ES-I3 (cell line): ENCODE measurements around the gene ADAM17.

ENCODE experiments used
- H3K36me3 ChIP-seq: 2 replicates; pipeline ENCODE4 v1.6.1; 2013; ENCODE audit warnings: mild to moderate bottlenecking, low read length, control low read depth, moderate library complexity; ENCODE audit not compliant: insufficient read depth
- H3K4me1 ChIP-seq: 2 replicates; pipeline ENCODE4 v1.6.1; 2013; ENCODE audit warnings: mild to moderate bottlenecking, control low read depth, low read length; ENCODE audit not compliant: insufficient read depth
- H3K9ac ChIP-seq: 2 replicates; pipeline ENCODE4 v1.6.1; 2013; ENCODE audit warnings: low read depth, mild to moderate bottlenecking, low read length, moderate library complexity
- H3K9me3 ChIP-seq: 2 replicates; pipeline ENCODE4 v1.6.1; 2013; ENCODE audit warnings: mild to moderate bottlenecking, low read length, moderate library complexity; ENCODE audit not compliant: control insufficient read depth, insufficient read depth

The ADAM17 gene

DNA sequence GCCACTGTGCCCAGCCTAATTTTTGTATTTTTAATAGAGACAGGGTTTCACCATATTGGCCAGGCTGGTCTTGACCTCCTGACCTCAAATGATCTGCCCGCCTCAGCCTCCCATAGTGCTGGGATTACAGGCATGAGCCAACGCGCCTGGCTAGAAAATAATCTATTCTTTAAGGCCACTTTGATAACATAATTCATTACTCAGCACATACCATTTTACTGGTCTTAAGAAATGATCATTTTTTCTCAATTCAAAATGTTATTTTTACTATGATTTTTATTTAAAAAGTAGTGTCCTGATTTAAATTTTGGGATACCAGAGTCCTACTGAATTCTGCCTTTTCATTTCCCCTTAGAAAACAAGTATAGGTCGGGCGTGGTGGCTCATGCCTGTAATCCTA lies 27.0 kb upstream of the ADAM17 start:
- peaks cover 9% of the 10 kb centered on the region for H3K36me3 ChIP-seq
- H3K4me1 ChIP-seq = no peaks in the 10 kb centered on the region
- H3K9ac ChIP-seq = no peak overlapping the region
- H3K9me3 ChIP-seq = no peaks in the 10 kb centered on the region

GRCh38 chr2:9578467-9579235 lies 23.0 kb upstream of the ADAM17 start:
- Histone ChIP-seq H3K36me3 (no peaks in the 10 kb centered on the region), H3K4me1 (peaks cover 6% of the 10 kb centered on the region; the same call in 1 of the 2 replicates), H3K9me3 (no peaks in the 10 kb centered on the region), H3K9ac (no peak overlapping the region)

GRCh38 chr2:9574331-9574730 lies 18.7 kb upstream of the ADAM17 start:
- no peak overlapping the region for H3K9ac ChIP-seq
- H3K9me3 ChIP-seq = no peaks in the 10 kb centered on the region
- H3K36me3 ChIP-seq = no peaks in the 10 kb centered on the region
- peaks cover 11% of the 10 kb centered on the region; the same call in 1 of the 2 replicates for H3K4me1 ChIP-seq

- H3K4me1 ChIP-seq = peaks cover 11% of the 10 kb centered on the region; the same call in 1 of the 2 replicates
- no peak overlapping the region for H3K9ac ChIP-seq
- H3K36me3 ChIP-seq = no peaks in the 10 kb centered on the region
- H3K9me3 ChIP-seq = no peaks in the 10 kb centered on the region
These were observed 18.2 kb upstream of the ADAM17 start for GRCh38 chr2:9573840-9574239.

- H3K9me3 ChIP-seq = no peaks in the 10 kb centered on the region
- peaks cover 11% of the 10 kb centered on the region; the same call in 1 of the 2 replicates for H3K4me1 ChIP-seq
- no peak overlapping the region for H3K9ac ChIP-seq
- H3K36me3 ChIP-seq = no peaks in the 10 kb centered on the region
These were observed 17.5 kb upstream of the ADAM17 start for GRCh38 chr2:9573013-9573720.

DNA sequence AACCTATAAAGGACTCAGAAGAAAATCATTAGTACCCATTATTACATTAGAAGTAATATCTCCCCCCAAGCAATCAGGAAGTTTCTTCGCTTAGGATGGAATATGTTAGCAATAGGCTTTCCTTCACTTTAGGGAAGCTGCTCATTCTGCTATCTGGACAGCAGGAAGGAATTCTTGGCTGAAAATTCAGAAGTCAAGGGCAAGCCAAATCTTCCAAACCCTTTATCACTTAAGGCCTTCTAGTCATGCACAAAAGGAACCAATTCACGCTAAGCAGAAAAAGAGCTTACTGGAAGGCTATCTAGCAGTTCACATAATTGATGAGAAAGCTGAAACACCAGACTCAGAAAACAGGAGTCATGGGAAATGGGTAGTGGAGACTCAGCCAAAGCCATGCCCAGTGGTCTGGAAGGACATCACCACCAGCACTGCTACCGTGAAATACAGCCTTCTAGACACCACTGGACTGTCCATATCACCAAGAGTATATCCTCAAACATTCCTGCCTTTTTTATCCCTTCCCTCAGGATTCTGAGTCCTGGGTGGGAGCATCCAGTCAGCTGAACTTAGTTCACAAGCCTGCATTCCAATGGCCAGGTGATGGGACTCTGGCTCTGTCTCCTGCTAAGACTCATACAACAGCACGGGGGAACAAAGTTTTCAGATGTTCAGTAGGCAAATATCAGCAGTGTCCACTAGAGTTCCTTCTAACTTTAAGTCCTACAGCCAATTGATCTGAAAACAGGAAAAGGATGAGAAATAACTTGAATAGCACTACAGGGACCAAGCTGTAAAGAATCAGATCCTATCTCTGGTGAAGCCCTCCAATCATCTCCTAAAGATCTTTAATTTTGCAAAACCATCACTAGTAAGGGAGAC lies 14.8 kb upstream of the ADAM17 start:
- Histone ChIP-seq H3K9ac (no peak overlapping the region), H3K9me3 (no peaks in the 10 kb centered on the region), H3K36me3 (no peaks in the 10 kb centered on the region), H3K4me1 (peaks cover 11% of the 10 kb centered on the region; the same call in 1 of the 2 replicates)

- Histone ChIP-seq H3K36me3 (no peaks in the 10 kb centered on the region), H3K9ac (no peak overlapping the region), H3K4me1 (peaks cover 3% of the 10 kb centered on the region; the same call in 1 of the 2 replicates), H3K9me3 (no peaks in the 10 kb centered on the region)
These were observed 10.0 kb upstream of the ADAM17 start for GRCh38 chr2:9565436-9566153.

DNA sequence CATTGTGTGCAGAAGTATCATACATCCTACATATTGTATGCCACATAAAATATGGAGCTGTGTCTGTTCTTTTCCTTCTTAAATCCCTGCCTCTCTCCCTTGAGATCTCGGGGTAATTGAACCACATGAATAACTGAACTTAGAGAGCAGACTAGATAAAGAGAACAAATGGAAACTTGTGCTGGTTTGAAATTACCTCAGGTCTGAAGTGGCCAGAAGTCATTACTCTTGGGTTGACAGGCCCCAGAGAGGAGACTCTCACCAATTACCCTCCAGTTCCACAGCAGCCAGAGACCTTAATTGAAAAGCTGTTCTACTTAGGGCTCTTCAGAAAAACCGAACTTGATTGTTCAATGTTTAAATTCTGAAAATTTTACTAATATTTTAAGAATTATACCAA lies 5.0 kb upstream of the ADAM17 start:
- Histone ChIP-seq H3K9me3 (no peaks in the 10 kb centered on the region), H3K4me1 (peaks cover 8% of the 10 kb centered on the region; the same call in 1 of the 2 replicates), H3K9ac (no peak overlapping the region), H3K36me3 (no peaks in the 10 kb centered on the region)

GRCh38 chr2:9558948-9559381 lies 3.3 kb upstream of the ADAM17 start:
- Histone ChIP-seq H3K36me3 (no peaks in the 10 kb centered on the region), H3K9me3 (no peaks in the 10 kb centered on the region), H3K9ac (no peak overlapping the region), H3K4me1 (peaks cover 9% of the 10 kb centered on the region; the same call in 1 of the 2 replicates)

GRCh38 chr2:9556121-9556743 lies 602 bp upstream of the ADAM17 start:
- H3K9me3 ChIP-seq = no peaks in the 10 kb centered on the region
- peaks cover 11% of the 10 kb centered on the region; the same call in 1 of the 2 replicates for H3K4me1 ChIP-seq
- no peaks in the 10 kb centered on the region for H3K36me3 ChIP-seq
- H3K9ac ChIP-seq = peak overlapping the region; percentile 93

DNA sequence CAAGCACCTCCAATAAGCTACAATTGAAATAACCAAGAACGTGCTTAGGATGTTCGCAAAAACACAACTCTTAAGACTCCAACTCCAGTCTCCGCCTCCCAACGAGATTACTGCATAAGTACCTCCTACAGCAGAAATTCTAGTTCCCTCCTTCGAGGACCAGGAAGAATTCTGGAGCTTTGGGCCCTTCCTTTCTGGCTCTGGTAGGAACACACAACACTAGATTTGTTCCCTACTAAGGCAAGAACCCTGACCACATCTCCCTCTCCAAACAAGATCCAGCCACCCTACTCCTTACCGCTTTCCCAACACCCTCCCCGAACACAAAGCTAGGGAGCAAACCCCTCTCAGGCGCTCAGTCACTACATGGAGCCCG lies 721 bp downstream of the ADAM17 start:
- Histone ChIP-seq H3K4me1 (peaks cover 11% of the 10 kb centered on the region; the same call in 1 of the 2 replicates), H3K9ac (peak overlapping the region; percentile 93), H3K36me3 (no peaks in the 10 kb centered on the region), H3K9me3 (no peaks in the 10 kb centered on the region)

- H3K4me1 ChIP-seq = peaks cover 8% of the 10 kb centered on the region; the same call in 1 of the 2 replicates
These were observed 3.1 kb downstream of the ADAM17 start for GRCh38 chr2:9552219-9553178.

More at GRCh38 chr2:9552219-9553178, 3.1 kb downstream of the ADAM17 start:
- H3K9me3 ChIP-seq = no peaks in the 10 kb centered on the region
- no peaks in the 10 kb centered on the region for H3K36me3 ChIP-seq
- no peak overlapping the region for H3K9ac ChIP-seq
